ENCODE data around the gene ACTL8.

Gene ACTL8

DNA sequence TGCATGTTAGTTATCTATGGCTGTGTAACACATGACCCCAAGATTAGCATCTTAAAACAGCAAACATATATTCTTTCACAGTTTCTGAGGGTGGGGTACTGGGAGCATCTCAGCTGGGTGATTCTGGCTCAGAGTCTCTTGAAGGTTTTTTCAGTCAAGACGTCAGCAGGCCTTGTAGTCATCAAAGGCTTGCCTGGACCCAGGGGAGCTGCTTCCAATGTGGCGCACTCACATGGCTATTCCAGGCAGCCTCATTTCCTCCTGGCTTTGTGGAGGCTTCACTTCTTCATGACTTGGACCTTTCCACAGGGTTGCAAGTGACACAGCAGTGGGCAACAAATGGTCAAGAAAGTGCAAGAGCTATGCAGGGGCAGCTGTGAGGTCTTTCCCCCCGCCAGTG is 114.7 kb downstream of the ACTL8 start:
- 83 to 85% methylated on average over 3 of the region's 3 CpGs for WGBS, 2 experiments
- Histone ChIP-seq H3K27me3 (ENCODE audit: control insufficient read depth, insufficient read depth, low read length, poor library complexity, severe bottlenecking) (no peaks in the 10 kb centered on the region), H3K4me1 (ENCODE audit: control insufficient read depth, insufficient read depth, low read length) (no peaks in the 10 kb centered on the region), H3K27ac (ENCODE audit: insufficient read depth, low read depth, low read length, poor library complexity, severe bottlenecking) (no peak overlapping the region), H3K36me3 (ENCODE audit: control insufficient read depth, insufficient read depth, low read length) (no peaks in the 10 kb centered on the region), H3K9me3 (ENCODE audit: control insufficient read depth, low read length) (no peaks in the 10 kb centered on the region), H3K4me3 (ENCODE audit: insufficient read depth, low read depth, low read length) (no peak overlapping the region)

DNA sequence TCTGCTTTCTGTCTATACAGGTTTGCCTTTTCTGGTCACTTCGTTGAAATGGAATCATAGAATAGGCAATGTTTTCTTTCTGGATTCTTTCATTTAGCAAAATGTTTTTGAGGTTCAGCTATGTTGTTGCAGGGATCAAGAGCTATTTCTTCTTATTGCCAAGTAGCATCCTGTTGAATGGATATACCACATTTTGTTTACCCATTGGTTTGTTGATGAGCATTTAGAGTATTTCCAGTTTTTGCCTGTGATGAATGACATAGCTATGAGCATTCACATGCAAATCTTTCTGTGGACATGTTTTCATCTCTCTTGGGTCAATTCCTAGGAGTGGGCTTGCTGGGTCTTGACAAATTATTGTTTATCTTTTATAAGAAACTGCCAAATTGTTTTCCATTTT is 115.5 kb downstream of the ACTL8 start:
- Histone ChIP-seq H3K36me3 (ENCODE audit: control insufficient read depth, insufficient read depth, low read length) (no peaks in the 10 kb centered on the region), H3K27me3 (ENCODE audit: control insufficient read depth, insufficient read depth, low read length, poor library complexity, severe bottlenecking) (no peaks in the 10 kb centered on the region), H3K9me3 (ENCODE audit: control insufficient read depth, low read length) (no peaks in the 10 kb centered on the region), H3K27ac (ENCODE audit: insufficient read depth, low read depth, low read length, poor library complexity, severe bottlenecking) (no peak overlapping the region), H3K4me1 (ENCODE audit: control insufficient read depth, insufficient read depth, low read length) (peaks cover 4% of the 10 kb centered on the region), H3K4me3 (ENCODE audit: insufficient read depth, low read depth, low read length) (no peak overlapping the region)
- WGBS, 2 experiments: 88% methylated on average over 1 of the region's 1 CpG

DNA sequence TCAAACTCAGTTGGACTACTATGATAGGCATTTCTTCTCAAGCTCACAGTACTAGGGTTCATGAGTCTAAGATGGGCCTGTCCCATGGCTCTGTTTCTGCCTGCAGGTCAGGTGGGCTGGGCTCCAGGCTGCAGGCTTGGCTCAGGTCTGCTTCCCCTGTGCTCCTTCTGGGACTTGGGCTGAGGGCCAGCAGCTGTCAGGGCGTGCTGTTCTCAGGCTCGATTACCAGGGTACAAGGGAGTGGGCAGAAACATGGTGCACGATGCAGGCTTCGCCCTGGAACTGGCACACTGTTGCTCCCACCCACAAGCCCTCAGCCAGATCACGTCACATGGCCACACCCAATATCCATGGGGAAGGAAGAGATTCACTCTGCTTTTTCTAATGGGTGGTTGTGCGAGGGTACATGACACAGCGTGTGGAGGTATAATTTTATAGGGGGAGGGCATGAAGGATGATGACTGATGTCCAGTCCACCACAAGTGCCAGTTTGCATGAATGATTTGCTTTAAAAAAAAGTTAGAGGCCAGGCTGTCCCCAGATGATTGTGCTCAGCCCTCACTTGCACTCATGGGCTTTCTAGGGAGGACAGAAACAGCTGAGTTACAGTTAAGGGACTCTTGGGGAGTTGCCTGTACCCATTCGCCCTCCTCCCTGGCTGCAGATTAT is 118.0 kb downstream of the ACTL8 start:
- Histone ChIP-seq H3K36me3 (ENCODE audit: control insufficient read depth, insufficient read depth, low read length) (no peaks in the 10 kb centered on the region), H3K4me1 (ENCODE audit: control insufficient read depth, insufficient read depth, low read length) (peaks cover 4% of the 10 kb centered on the region), H3K27me3 (ENCODE audit: control insufficient read depth, insufficient read depth, low read length, poor library complexity, severe bottlenecking) (no peaks in the 10 kb centered on the region), H3K9me3 (ENCODE audit: control insufficient read depth, low read length) (no peaks in the 10 kb centered on the region), H3K4me3 (ENCODE audit: insufficient read depth, low read depth, low read length) (no peak overlapping the region), H3K27ac (ENCODE audit: insufficient read depth, low read depth, low read length, poor library complexity, severe bottlenecking) (no peak overlapping the region)
- 87 to 89% methylated on average over 8 of the region's 8 CpGs for WGBS, 2 experiments

DNA sequence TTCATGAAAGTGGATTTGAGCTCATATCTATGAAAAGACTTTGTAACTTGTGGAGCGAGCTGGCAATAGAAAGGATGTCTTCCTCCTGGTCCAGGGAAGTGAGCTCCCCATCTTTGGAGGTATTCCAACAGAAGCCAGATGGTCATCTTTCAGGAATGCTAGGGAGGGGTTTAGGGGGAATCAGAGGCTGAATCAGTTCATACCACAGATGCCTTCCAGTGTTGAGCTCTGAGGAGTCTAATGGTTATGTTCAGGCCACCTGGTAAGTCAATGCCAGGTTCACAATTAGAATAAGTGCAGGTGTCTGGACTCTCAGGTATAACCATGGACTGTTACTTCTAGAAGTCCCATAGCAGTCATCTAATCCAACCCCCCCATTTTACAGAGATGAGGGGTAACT is 119.1 kb downstream of the ACTL8 start:
- WGBS, 2 experiments: 90 to 93% methylated on average over 1 of the region's 1 CpG
- Histone ChIP-seq H3K27ac (ENCODE audit: insufficient read depth, low read depth, low read length, poor library complexity, severe bottlenecking) (no peak overlapping the region), H3K36me3 (ENCODE audit: control insufficient read depth, insufficient read depth, low read length) (no peaks in the 10 kb centered on the region), H3K4me1 (ENCODE audit: control insufficient read depth, insufficient read depth, low read length) (peaks cover 4% of the 10 kb centered on the region), H3K4me3 (ENCODE audit: insufficient read depth, low read depth, low read length) (no peak overlapping the region), H3K27me3 (ENCODE audit: control insufficient read depth, insufficient read depth, low read length, poor library complexity, severe bottlenecking) (no peaks in the 10 kb centered on the region), H3K9me3 (ENCODE audit: control insufficient read depth, low read length) (no peaks in the 10 kb centered on the region)

DNA sequence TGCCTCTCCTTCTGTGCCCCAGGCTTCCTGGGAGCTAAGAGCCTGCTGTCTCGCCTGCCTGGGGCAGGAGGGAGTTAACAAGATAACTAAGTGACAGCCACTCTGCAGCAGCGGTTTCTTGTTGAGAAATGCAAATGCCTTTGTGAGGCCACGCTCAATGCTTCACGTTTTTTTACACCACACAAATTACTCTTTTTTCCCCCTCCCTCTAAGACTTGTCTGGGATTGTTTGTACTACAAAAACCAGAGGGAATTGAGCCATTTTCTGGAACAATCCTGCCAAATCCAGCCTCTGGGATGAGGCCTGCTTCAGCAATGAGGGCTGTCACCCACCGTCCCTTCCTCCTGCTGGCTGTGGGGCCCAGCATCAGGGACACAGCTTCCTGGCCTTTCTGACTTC is 119.6 kb downstream of the ACTL8 start:
- H3K4me1 ChIP-seq (ENCODE audit: control insufficient read depth, insufficient read depth, low read length): peaks cover 4% of the 10 kb centered on the region
- no peaks in the 10 kb centered on the region for H3K36me3 ChIP-seq (ENCODE audit: control insufficient read depth, insufficient read depth, low read length)
- WGBS, 2 experiments: 8 to 10% methylated on average over 5 of the region's 5 CpGs
- H3K27me3 ChIP-seq (ENCODE audit: control insufficient read depth, insufficient read depth, low read length, poor library complexity, severe bottlenecking): no peaks in the 10 kb centered on the region
- H3K4me3 ChIP-seq (ENCODE audit: insufficient read depth, low read depth, low read length): no peak overlapping the region
- H3K27ac ChIP-seq (ENCODE audit: insufficient read depth, low read depth, low read length, poor library complexity, severe bottlenecking): no peak overlapping the region
- H3K9me3 ChIP-seq (ENCODE audit: control insufficient read depth, low read length): no peaks in the 10 kb centered on the region

DNA sequence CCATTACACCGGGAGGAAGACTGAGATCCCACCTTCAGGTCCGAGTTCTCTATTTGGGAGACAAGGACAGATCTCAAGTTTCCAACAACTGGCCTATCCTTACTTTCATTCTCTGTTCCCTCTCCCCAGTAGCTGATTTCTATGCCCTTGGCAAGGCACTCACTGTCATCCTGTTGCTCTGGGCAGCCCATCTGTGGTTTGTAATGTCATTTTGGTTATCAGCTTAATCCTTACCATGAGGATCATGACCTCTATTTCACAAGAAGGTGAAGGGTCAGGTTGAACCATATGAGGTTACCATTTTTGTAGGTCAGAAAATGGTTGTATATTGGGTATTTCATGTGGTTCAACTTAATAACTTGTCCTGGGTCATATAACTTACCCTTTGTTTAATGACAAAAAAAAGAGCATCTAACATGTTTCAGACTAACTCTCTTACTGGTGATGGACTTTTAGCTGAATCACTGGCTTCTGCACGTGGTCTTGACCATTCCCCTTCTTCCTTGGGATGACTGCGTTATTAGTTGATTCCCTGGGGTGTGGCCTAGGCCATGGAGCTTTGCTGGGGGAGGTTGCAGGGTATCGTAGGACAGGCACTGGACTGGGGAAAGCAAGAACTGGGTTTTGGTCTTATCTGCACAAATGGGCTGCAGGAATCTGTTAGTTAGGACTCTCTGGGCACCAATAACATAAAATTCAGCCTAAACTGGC is 120.2 kb downstream of the ACTL8 start:
- 83 to 84% methylated on average over 5 of the region's 5 CpGs for WGBS, 2 experiments
- H3K4me3 ChIP-seq (ENCODE audit: insufficient read depth, low read depth, low read length): no peak overlapping the region
- H3K9me3 ChIP-seq (ENCODE audit: control insufficient read depth, low read length): no peaks in the 10 kb centered on the region
- H3K27ac ChIP-seq (ENCODE audit: insufficient read depth, low read depth, low read length, poor library complexity, severe bottlenecking): no peak overlapping the region
- H3K27me3 ChIP-seq (ENCODE audit: control insufficient read depth, insufficient read depth, low read length, poor library complexity, severe bottlenecking): no peaks in the 10 kb centered on the region
- H3K36me3 ChIP-seq (ENCODE audit: control insufficient read depth, insufficient read depth, low read length): no peaks in the 10 kb centered on the region
- peaks cover 4% of the 10 kb centered on the region for H3K4me1 ChIP-seq (ENCODE audit: control insufficient read depth, insufficient read depth, low read length)

DNA sequence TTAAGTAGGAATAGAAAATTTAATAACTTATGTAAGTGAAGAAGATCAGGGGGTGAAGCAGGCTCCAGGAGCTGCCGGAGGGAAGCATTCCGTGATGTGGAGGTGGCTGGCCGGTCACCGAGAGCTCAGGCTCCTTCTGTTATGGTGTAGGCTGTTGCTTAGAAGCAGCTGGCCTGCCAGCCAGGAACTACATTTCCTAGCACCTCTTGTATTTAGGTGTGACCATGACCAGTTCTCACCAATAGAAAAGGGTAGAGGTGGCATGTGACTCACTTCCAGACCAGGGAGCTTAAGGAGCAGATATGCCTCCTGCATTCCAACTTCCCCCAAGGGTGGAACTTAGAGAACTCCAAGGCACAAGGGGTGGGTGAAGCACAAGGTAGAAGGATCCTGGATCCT is 120.7 kb downstream of the ACTL8 start:
- no peak overlapping the region for H3K27ac ChIP-seq (ENCODE audit: insufficient read depth, low read depth, low read length, poor library complexity, severe bottlenecking)
- 91 to 94% methylated on average over 4 of the region's 4 CpGs for WGBS, 2 experiments

More for the DNA sequence above, 120.7 kb downstream of the ACTL8 start:
- Histone ChIP-seq H3K4me3 (ENCODE audit: insufficient read depth, low read depth, low read length) (no peak overlapping the region), H3K9me3 (ENCODE audit: control insufficient read depth, low read length) (no peaks in the 10 kb centered on the region), H3K4me1 (ENCODE audit: control insufficient read depth, insufficient read depth, low read length) (peaks cover 4% of the 10 kb centered on the region), H3K36me3 (ENCODE audit: control insufficient read depth, insufficient read depth, low read length) (no peaks in the 10 kb centered on the region), H3K27me3 (ENCODE audit: control insufficient read depth, insufficient read depth, low read length, poor library complexity, severe bottlenecking) (no peaks in the 10 kb centered on the region)

Measured in ectodermal cell (in vitro differentiated cells).